CD4-positive, alpha-beta T cell (primary cell): ENCODE data around the gene ADGRE1. TPM values are rescaled to one million over a fixed set of nuclear protein-coding genes. Genes with fewer than 3 reads are reported as not detected.
"Not testable (repeated sequence)": the region's sequence is repeated elsewhere in the genome, so short reads cannot be mapped to it uniquely, and the experiment has no call there.

ENCODE experiments used
- ATAC-seq: fragments of 200-7000 bp; cut with Tn5 transposase; one replicate; pipeline ENCODE4 v1.10.0; 2022; ENCODE audit warnings: mild to moderate bottlenecking; ENCODE audit not compliant: poor library complexity
- CTCF ChIA-PET: fragments of 350-600 bp; sonication (Branson Sonifier 250); formaldehyde crosslinking; loops from one replicate; lab custom pipeline; 2021; ENCODE audit warnings: antibody characterized with exemption, inconsistent platforms; lab: Charles Lee
- POLR2A ChIA-PET: fragments of 350-600 bp; sonication (Branson Sonifier 250); formaldehyde crosslinking; loops from one replicate; lab custom pipeline; 2021; ENCODE audit warnings: antibody characterized with exemption, inconsistent platforms; lab: Charles Lee
- DNase-seq, 14 experiments: peaks; one replicate each; pipeline ENCODE4 v3.0.0-alpha.2; 2013 to 2020; ENCODE audit warnings: mixed read lengths in 2 of 14
- H3K27ac ChIP-seq, 2 donors: one replicate each; pipeline versions ENCODE4 v1.5.1 to v1.7.0; 2013; ENCODE audit warnings: low read length in 2 of 2, low read depth in 1 of 2, mild to moderate bottlenecking in 1 of 2
- H3K27me3 ChIP-seq, 2 experiments: 1 replicate in 1 of 2; 2 replicates in 1 of 2; pipeline versions ENCODE4 v1.6.1 to v1.7.0; 2013; ENCODE audit warnings: low read length in 2 of 2, control low read depth in 1 of 2, mild to moderate bottlenecking in 1 of 2, moderate library complexity in 1 of 2; ENCODE audit not compliant: insufficient read depth in 2 of 2, control insufficient read depth in 1 of 2
- H3K36me3 ChIP-seq: one replicate; pipeline ENCODE4 v1.6.1; 2013; ENCODE audit warnings: low read length, control low read depth; ENCODE audit not compliant: insufficient read depth
- H3K4me1 ChIP-seq: one replicate; pipeline ENCODE4 v1.6.1; 2013; ENCODE audit warnings: low read length, control low read depth; ENCODE audit not compliant: insufficient read depth
- H3K4me3 ChIP-seq: one replicate; pipeline ENCODE4 v1.5.1; 2013; ENCODE audit warnings: mild to moderate bottlenecking, low read length, moderate library complexity
- H3K9me3 ChIP-seq, 2 experiments: 1 replicate in 1 of 2; 2 replicates in 1 of 2; pipeline versions ENCODE4 v1.6.1 to v1.7.0; 2013; ENCODE audit warnings: low read length in 2 of 2, mild to moderate bottlenecking in 2 of 2, control low read depth in 1 of 2, moderate library complexity in 1 of 2; ENCODE audit not compliant: control insufficient read depth in 1 of 2, insufficient read depth in 1 of 2
- H3K27ac Mint-ChIP-seq: one replicate; pipeline ENCODE4 v1.8.0; 2020; ENCODE audit warnings: mixed read lengths
- H3K27me3 Mint-ChIP-seq: one replicate; pipeline ENCODE4 v1.8.0; 2021; ENCODE audit warnings: mixed read lengths
- H3K36me3 Mint-ChIP-seq: one replicate; pipeline ENCODE4 v1.8.0; 2021; ENCODE audit warnings: low read depth, mixed read lengths
- H3K4me1 Mint-ChIP-seq: one replicate; pipeline ENCODE4 v1.8.0; 2021; ENCODE audit warnings: low read depth, mixed read lengths
- H3K4me3 Mint-ChIP-seq: one replicate; pipeline ENCODE4 v1.8.0; 2020; ENCODE audit warnings: mild to moderate bottlenecking, mixed read lengths
- H3K9me3 Mint-ChIP-seq: one replicate; pipeline ENCODE4 v1.8.0; 2020; ENCODE audit warnings: mixed read lengths
- intact Hi-C, 2 experiments: fragments of 100-400 bp; cut with DNase I in 1 of 2; cut with micrococcal nuclease in 1 of 2; formaldehyde crosslinking; loops; one replicate each; pipeline versions ENCODE4 v1.15.1 to v1.9.0; 2023 to 2025; cut with DNase I, micrococcal nuclease
- total RNA-seq, 174 experiments: library from RNA in 2 of 174; stranded (reverse) in 2 of 174; gene quantifications; one replicate each; pipeline ENCODE4 v1.2.3 and lab custom pipeline; 2021 to 2026
- TF ChIP-seq, protein P1 (sequence below): fragments of 200-600 bp; IDR thresholded peaks from one replicate; pipeline ENCODE4 v1.8.0; 2022; ENCODE audit warnings: antibody characterized with exemption, mild to moderate bottlenecking

ADGRE1 gene
- total RNA-seq, 2 experiments from 2014 or later: 5.4 to 6.0 TPM

DNA sequence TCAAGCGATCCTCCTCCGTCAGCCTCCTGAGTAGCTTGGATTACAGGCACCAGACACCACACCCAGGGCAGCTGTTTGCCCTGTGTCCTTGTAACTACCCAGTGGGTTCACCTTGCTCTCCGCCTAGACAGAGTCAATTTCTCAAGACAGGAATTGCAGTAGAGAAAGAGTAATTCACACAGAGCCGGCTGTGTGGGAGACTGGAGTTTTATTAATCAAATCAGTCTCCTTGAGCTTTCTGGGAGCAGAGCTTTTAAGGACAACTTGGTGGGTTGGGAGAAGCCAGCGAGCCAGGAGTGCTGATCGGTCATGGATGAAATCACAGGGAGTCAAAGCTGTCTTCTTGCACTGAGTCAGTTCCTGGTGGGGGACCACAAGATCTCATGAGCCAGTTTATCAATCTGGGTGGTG, 20.6 kb upstream of the ADGRE1 start:
- Mint-ChIP-seq H3K4me3 (no peak overlapping the region), H3K27me3 (no peaks in the 10 kb centered on the region), H3K4me1 (peaks cover 44% of the 10 kb centered on the region), H3K36me3 (no peaks in the 10 kb centered on the region), H3K9me3 (no peaks in the 10 kb centered on the region), H3K27ac (no peak overlapping the region)
- ATAC-seq: no peak
- intact Hi-C loops: loop anchor here in 1 of 2 experiments (10.0 kb wide), 1 partner anchor 502 kb away; the partner anchor contains the start of gene CLPP
- peaks cover 25% of the 10 kb centered on the region for H3K4me1 ChIP-seq
- no peak for DNase-seq
- H3K27ac ChIP-seq: no peak overlapping the region
- peaks cover 0 to 5% of the 10 kb centered on the region in 2 experiments for H3K9me3 ChIP-seq
- no peaks in the 10 kb centered on the region for H3K27me3 ChIP-seq
- TF ChIP-seq, protein P1, sequence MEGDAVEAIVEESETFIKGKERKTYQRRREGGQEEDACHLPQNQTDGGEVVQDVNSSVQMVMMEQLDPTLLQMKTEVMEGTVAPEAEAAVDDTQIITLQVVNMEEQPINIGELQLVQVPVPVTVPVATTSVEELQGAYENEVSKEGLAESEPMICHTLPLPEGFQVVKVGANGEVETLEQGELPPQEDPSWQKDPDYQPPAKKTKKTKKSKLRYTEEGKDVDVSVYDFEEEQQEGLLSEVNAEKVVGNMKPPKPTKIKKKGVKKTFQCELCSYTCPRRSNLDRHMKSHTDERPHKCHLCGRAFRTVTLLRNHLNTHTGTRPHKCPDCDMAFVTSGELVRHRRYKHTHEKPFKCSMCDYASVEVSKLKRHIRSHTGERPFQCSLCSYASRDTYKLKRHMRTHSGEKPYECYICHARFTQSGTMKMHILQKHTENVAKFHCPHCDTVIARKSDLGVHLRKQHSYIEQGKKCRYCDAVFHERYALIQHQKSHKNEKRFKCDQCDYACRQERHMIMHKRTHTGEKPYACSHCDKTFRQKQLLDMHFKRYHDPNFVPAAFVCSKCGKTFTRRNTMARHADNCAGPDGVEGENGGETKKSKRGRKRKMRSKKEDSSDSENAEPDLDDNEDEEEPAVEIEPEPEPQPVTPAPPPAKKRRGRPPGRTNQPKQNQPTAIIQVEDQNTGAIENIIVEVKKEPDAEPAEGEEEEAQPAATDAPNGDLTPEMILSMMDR: no peak
- ChIA-PET POLR2A (interaction anchor here (0.7 to 2.2 kb wide), 2 partner anchors 31 to 129 kb away, joined by 3 to 5 read pairs; partner anchors contain the start of gene GPR108), CTCF (interaction anchor here (2.0 kb wide), 2 partner anchors 128 to 350 kb away, joined by 6 read pairs; no protein-coding TSS in a partner anchor)
- H3K36me3 ChIP-seq: no peaks in the 10 kb centered on the region
- no peak overlapping the region for H3K4me3 ChIP-seq

DNA sequence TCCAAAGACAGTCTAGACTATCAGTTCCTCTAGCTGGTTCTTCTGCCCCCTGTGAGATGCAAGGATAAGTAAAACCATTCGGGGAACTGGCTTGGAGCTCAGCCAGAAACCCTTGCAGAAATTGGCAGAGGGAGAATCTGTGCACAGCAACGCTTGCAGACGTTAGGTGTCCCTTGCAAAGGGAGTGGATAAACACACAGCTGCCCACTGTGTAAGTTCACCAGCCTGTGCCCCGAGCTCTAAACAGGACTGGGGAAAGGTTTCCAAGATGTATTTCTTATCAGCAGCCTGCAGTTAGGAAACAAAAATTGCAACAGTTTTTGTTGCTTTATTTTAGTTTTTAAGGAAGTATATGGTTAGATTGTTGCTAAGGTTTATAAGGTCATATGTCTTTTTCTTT, 19.0 kb upstream of the ADGRE1 start:
- CTCF ChIA-PET: interaction anchor here (2.0 kb wide), 1 partner anchor 352 kb away, joined by 6 read pairs; no protein-coding TSS in a partner anchor
- TF ChIP-seq, protein P1: no peak
- H3K36me3 Mint-ChIP-seq: no peaks in the 10 kb centered on the region
- no peak for ATAC-seq
- H3K4me3 Mint-ChIP-seq: peak overlapping the region; percentile 11
- no peaks in the 10 kb centered on the region for H3K9me3 Mint-ChIP-seq
- Histone ChIP-seq H3K27me3 (no peaks in the 10 kb centered on the region), H3K9me3 (peaks cover 0 to 5% of the 10 kb centered on the region in 2 experiments), H3K4me1 (peaks cover 12% of the 10 kb centered on the region), H3K36me3 (no peaks in the 10 kb centered on the region), H3K4me3 (no peak overlapping the region), H3K27ac (no peak overlapping the region)
- H3K27me3 Mint-ChIP-seq: no peaks in the 10 kb centered on the region
- no peak overlapping the region for H3K27ac Mint-ChIP-seq
- POLR2A ChIA-PET: interaction anchor here (1.4 to 2.2 kb wide), 3 partner anchors 22 to 132 kb away, joined by 3 to 12 read pairs (median 5); partner anchors contain the start of gene GPR108
- H3K4me1 Mint-ChIP-seq: peaks cover 34% of the 10 kb centered on the region
- intact Hi-C loops: loop anchor here in 1 of 2 experiments (10.0 kb wide), 1 partner anchor 504 kb away; the partner anchor contains the start of gene CLPP
- DNase-seq: peak in 1 of 14 experiments; percentile 31

- H3K27ac ChIP-seq, H3K9me3 ChIP-seq, H3K4me1 ChIP-seq, H3K9me3 Mint-ChIP-seq, H3K27me3 Mint-ChIP-seq, H3K36me3 ChIP-seq, DNase-seq, H3K27me3 ChIP-seq, H3K4me3 Mint-ChIP-seq, H3K27ac Mint-ChIP-seq, H3K36me3 Mint-ChIP-seq, CTCF ChIA-PET, H3K4me3 ChIP-seq, ATAC-seq: not testable (repeated sequence)
- intact Hi-C loops: loop anchor here in 1 of 2 experiments (10.0 kb wide), 1 partner anchor 505 kb away; the partner anchor contains the start of gene CLPP
- POLR2A ChIA-PET: interaction anchor here (1.8 kb wide), 1 partner anchor 21 kb away, joined by 12 read pairs; no protein-coding TSS in a partner anchor
- H3K4me1 Mint-ChIP-seq: peaks cover 28% of the 10 kb centered on the region
Measured at GRCh38 chr19:6869151-6869882, 18.1 kb upstream of the ADGRE1 start.
